Stimulated activated CD4-positive, alpha-beta T cell treated with anti-CD3 and anti-CD28 coated beads, Interleukin-2, amount 100 ng/mL, for 4 hours (primary cell): ENCODE measurements around the gene SAMD4B.
"Not testable (repeated sequence)": the region's sequence is repeated elsewhere in the genome, so short reads cannot be mapped to it uniquely, and the experiment has no call there.

Experiments
- DNase-seq: peaks from one replicate; pipeline ENCODE4 v3.0.0-alpha.2; 2020; ENCODE audit warnings: low read depth

SAMD4B gene

GRCh38 chr19:39365531-39365930 lies 23.3 kb downstream of the SAMD4B start:
- no peak for DNase-seq

GRCh38 chr19:39369200-39369599 lies 27.0 kb downstream of the SAMD4B start:
- no peak for DNase-seq

GRCh38 chr19:39370735-39371134 lies 28.5 kb downstream of the SAMD4B start:
- DNase-seq: no peak

GRCh38 chr19:39372047-39372802 lies 30.0 kb downstream of the SAMD4B start:
- no peak for DNase-seq

- DNase-seq: no peak
Measured at GRCh38 chr19:39372941-39373340, 30.7 kb downstream of the SAMD4B start.

GRCh38 chr19:39375929-39376328 lies 33.7 kb downstream of the SAMD4B start:
- DNase-seq: no peak

GRCh38 chr19:39377373-39378362 lies 35.4 kb downstream of the SAMD4B start:
- no peak for DNase-seq

- DNase-seq: not testable (repeated sequence)
Measured at GRCh38 chr19:39379366-39379765, 37.1 kb downstream of the SAMD4B start.

- no peak for DNase-seq
Measured at GRCh38 chr19:39379865-39380396, 37.7 kb downstream of the SAMD4B start.

- no peak for DNase-seq
Measured at GRCh38 chr19:39380521-39381502, 38.6 kb downstream of the SAMD4B start.

- no peak for DNase-seq
Measured at GRCh38 chr19:39381910-39382611, 39.8 kb downstream of the SAMD4B start.

GRCh38 chr19:39382991-39383828 lies 41.0 kb downstream of the SAMD4B start:
- no peak for DNase-seq

GRCh38 chr19:39384839-39385568 lies 42.8 kb downstream of the SAMD4B start:
- no peak for DNase-seq

- DNase-seq: no peak
Measured at GRCh38 chr19:39385629-39386411, 43.6 kb downstream of the SAMD4B start.

GRCh38 chr19:39386557-39386956 lies 44.3 kb downstream of the SAMD4B start:
- DNase-seq: no peak

- DNase-seq: no peak
Measured at GRCh38 chr19:39388657-39389056, 46.4 kb downstream of the SAMD4B start.

GRCh38 chr19:39389631-39390414 lies 47.6 kb downstream of the SAMD4B start:
- no peak for DNase-seq

GRCh38 chr19:39390451-39390750 lies 48.2 kb downstream of the SAMD4B start:
- DNase-seq: peak; percentile 81
